ENCODE results near the gene CAB39. TPM values are rescaled to one million over a fixed set of nuclear protein-coding genes. Genes with fewer than 3 reads are reported as not detected.

Gene CAB39
- total and polyA plus RNA-seq, 2 donors (not counting 3 experiments of a cell fraction or from before 2014, with no cell fraction given): 25.7 to 53.7 TPM

GRCh38 chr2:230671117-230671516 is 41.5 kb upstream of the CAB39 start:
- intact Hi-C loops (cut with micrococcal nuclease): no loop called here
- Histone ChIP-seq H3K27me3 (ENCODE audit: control insufficient read depth in 2 of 2, insufficient read depth in 2 of 2, low read length in 2 of 2) (no peaks in the 10 kb centered on the region), H3K9ac (replicated peaks; ENCODE audit: extremely low read depth, insufficient read depth, low read length) (no peak overlapping the region), H3K9me1 (replicated peaks; ENCODE audit: control insufficient read depth, extremely low read depth, insufficient read depth, low read length) (no peaks in the 10 kb centered on the region), H3K27ac (ENCODE audit: insufficient read depth, low read depth, low read length) (no peak overlapping the region), H3K36me3 (ENCODE audit: control insufficient read depth in 2 of 2, extremely low read depth in 1 of 2, insufficient read depth in 2 of 2, low read length in 2 of 2) (no peaks in the 10 kb centered on the region), H3K79me2 (ENCODE audit: control insufficient read depth, insufficient read depth, low read length) (no peaks in the 10 kb centered on the region), H3K4me2 (ENCODE audit: insufficient read depth, low read length) (no peak overlapping the region), H2AFZ (ENCODE audit: low read depth, low read length) (no peak overlapping the region), H3K9me3 (replicated peaks; ENCODE audit: control insufficient read depth, insufficient read depth, low read length) (no peaks in the 10 kb centered on the region), H3K4me1 (ENCODE audit: control insufficient read depth, extremely low read depth, insufficient read depth, low read length) (no peaks in the 10 kb centered on the region), H3K4me3 (replicated peaks in 1 of 3; ENCODE audit: insufficient read depth in 1 of 3, low read depth in 1 of 3, low read length in 3 of 3) (no peak overlapping the region), H4K20me1 (replicated peaks; ENCODE audit: control insufficient read depth, extremely low read depth, insufficient read depth, low read length) (no peaks in the 10 kb centered on the region)
- FAIRE-seq: no peak
- no peak for TF ChIP-seq EZH2 (IDR thresholded peaks at IDR 0.05; ENCODE audit: borderline replicate concordance, low read depth, low read length, severe bottlenecking)
- TF ChIP-seq MAX (IDR thresholded peaks at IDR 0.05; ENCODE audit: insufficient read depth, insufficient read length): no peak
- no peak for TF ChIP-seq GATA2 (IDR thresholded peaks at IDR 0.05; ENCODE audit: insufficient read depth, insufficient read length, low read depth, low read length)
- TF ChIP-seq CTCF (IDR thresholded peaks at IDR 0.05; ENCODE audit: extremely low read depth in 1 of 2, insufficient read depth in 1 of 2, low read depth in 1 of 2, low read length in 2 of 2): no peak
- TF ChIP-seq POLR2AphosphoS5 (IDR thresholded peaks at IDR 0.05; ENCODE audit: insufficient read depth, low read depth, low read length): no peak
- TF ChIP-seq FOS (IDR thresholded peaks at IDR 0.05; ENCODE audit: borderline replicate concordance, insufficient read depth, low read length): no peak
- TF ChIP-seq POLR2A (IDR thresholded peaks at IDR 0.05; ENCODE audit: low read depth, low read length): no peak
- no peak for TF ChIP-seq MYC (IDR thresholded peaks at IDR 0.05; ENCODE audit: low read depth, low read length)
- TF ChIP-seq JUN (IDR thresholded peaks at IDR 0.05; ENCODE audit: borderline replicate concordance, insufficient read depth, insufficient read length, low read depth): no peak
- DNase-seq (ENCODE audit: low read depth, low spot score): no peak
- dilution Hi-C loops (cut with MboI; ENCODE audit: extremely low pct_ligation_motif_present, low sequenced_read_pairs): no loop called here
- ChIA-PET CTCF (interaction anchor here (0.8 to 1.5 kb wide), 3 partner anchors 9 to 127 kb away, joined by 3 to 5 read pairs (median 4); no protein-coding TSS in a partner anchor), POLR2A (no interaction called here)
- BruUV-seq (replicated peaks): no TSS peak

Measured in endothelial cell of umbilical vein (primary cell).